IMR-90 (cell line): Measurements from ENCODE around the gene FUT6.

Experiments used
- CHD1 ChIP-seq: IDR thresholded peaks from 2 replicates; pipeline ENCODE4 v1.6.1; 2012; ENCODE audit warnings: low read depth, low read length, improper control_type of control experiment
- FOS ChIP-seq: fragments of 150-350 bp; IDR thresholded peaks from 2 replicates; pipeline ENCODE4 v1.6.1; 2016; ENCODE audit warnings: low read depth, low read length
- MAFK ChIP-seq: IDR thresholded peaks from 2 replicates; pipeline ENCODE4 v1.6.1; 2012; ENCODE audit warnings: low read depth, low read length, improper control_type of control experiment
- MXI1 ChIP-seq: IDR thresholded peaks from 2 replicates; pipeline ENCODE4 v1.6.1; 2012; ENCODE audit warnings: low read depth, mild to moderate bottlenecking, low read length, moderate library complexity, borderline replicate concordance
- POLR2A ChIP-seq: IDR thresholded peaks from 2 replicates; pipeline ENCODE4 v1.6.1; 2012; ENCODE audit warnings: mild to moderate bottlenecking, low read depth, low read length
- RFX5 ChIP-seq: IDR thresholded peaks from 2 replicates; pipeline ENCODE4 v1.8.0; 2012; ENCODE audit warnings: low read depth, mild to moderate bottlenecking, low read length, moderate library complexity
- TF ChIP-seq, protein P1 (sequence below): conservative IDR thresholded peaks from 2 replicates; pipeline ENCODE4 v1.5.1; 2012; ENCODE audit warnings: mild to moderate bottlenecking, low read depth, low read length, improper control_type of control experiment
- TF ChIP-seq, protein P2 (sequence below): fragments of 150-350 bp; IDR thresholded peaks from 2 replicates; pipeline ENCODE4 v1.6.1; 2017; ENCODE audit warnings: mild to moderate bottlenecking, antibody characterized with exemption, low read length, low read depth

DNA sequence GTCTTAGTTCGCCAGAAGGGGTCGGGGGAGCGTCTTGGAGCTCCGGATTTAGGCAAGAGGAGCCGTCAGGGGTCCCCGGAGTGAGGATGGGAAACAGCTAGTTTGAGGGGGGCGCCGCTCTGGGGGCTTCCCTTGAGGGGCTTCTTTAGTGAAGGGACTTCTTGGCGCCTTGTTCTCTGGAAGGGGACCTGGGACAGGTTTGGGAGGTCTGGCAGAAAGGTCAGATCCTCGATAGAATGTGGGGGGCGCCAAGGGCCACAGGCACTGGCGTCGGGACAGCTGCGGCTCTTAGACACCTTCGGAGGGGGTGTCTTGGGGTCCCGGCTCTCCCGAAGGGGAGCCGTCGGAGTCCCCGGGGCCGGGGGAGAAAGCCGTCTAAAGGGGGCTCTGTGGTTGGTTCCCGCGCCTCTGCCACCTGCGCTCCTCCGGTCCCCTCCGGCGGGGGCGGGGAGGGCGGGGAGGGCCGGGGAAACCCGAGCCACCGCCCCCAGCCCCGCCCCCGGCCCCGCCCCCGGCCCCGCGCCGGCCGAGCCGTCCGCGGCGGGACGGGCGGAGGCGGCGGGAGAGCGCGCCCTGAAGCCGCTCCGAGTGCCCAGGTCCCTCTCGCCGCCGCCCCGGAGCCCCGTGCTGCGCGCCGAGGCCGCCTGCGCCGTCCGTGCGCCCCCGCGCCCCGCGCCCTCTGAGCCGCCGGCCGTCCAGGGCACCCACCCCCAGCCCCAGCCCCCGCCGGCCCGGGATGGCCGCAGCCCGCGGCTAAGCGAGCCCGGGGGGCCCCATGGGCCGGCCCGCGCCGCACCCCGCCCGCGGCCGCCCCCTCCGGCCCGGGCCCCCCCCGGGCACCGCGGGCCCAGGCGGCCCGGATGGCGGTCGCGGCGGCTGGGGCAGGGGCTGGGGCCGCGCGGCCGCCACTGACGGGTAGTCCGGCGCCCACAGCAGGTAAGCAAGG is 34.7 kb downstream of the FUT6 start, which contains the start of gene NRTN:
- TF ChIP-seq MAFK (no peak), FOS (no peak), CHD1 (no peak), POLR2A (no peak), MXI1 (no peak), RFX5 (no peak)
- TF ChIP-seq, protein P1, sequence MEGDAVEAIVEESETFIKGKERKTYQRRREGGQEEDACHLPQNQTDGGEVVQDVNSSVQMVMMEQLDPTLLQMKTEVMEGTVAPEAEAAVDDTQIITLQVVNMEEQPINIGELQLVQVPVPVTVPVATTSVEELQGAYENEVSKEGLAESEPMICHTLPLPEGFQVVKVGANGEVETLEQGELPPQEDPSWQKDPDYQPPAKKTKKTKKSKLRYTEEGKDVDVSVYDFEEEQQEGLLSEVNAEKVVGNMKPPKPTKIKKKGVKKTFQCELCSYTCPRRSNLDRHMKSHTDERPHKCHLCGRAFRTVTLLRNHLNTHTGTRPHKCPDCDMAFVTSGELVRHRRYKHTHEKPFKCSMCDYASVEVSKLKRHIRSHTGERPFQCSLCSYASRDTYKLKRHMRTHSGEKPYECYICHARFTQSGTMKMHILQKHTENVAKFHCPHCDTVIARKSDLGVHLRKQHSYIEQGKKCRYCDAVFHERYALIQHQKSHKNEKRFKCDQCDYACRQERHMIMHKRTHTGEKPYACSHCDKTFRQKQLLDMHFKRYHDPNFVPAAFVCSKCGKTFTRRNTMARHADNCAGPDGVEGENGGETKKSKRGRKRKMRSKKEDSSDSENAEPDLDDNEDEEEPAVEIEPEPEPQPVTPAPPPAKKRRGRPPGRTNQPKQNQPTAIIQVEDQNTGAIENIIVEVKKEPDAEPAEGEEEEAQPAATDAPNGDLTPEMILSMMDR = no peak
- TF ChIP-seq, protein P2, sequence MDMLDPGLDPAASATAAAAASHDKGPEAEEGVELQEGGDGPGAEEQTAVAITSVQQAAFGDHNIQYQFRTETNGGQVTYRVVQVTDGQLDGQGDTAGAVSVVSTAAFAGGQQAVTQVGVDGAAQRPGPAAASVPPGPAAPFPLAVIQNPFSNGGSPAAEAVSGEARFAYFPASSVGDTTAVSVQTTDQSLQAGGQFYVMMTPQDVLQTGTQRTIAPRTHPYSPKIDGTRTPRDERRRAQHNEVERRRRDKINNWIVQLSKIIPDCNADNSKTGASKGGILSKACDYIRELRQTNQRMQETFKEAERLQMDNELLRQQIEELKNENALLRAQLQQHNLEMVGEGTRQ = no peak
